GM19239 (cell line): ENCODE data around the gene PPP1R7.
"Not testable (repeated sequence)": the region's sequence is repeated elsewhere in the genome, so short reads cannot be mapped to it uniquely, and the experiment has no call there.

Experiments used
- DNase-seq: peaks from one replicate; pipeline ENCODE4 v3.0.0; 2011; ENCODE audit warnings: low spot score; ENCODE audit not compliant: insufficient read length
- FAIRE-seq: peaks from 2 replicates; lab custom pipeline; 2011; peaks lifted over from hg19 to GRCh38; lab: Jason Lieb, UNC

Gene PPP1R7, protein sequence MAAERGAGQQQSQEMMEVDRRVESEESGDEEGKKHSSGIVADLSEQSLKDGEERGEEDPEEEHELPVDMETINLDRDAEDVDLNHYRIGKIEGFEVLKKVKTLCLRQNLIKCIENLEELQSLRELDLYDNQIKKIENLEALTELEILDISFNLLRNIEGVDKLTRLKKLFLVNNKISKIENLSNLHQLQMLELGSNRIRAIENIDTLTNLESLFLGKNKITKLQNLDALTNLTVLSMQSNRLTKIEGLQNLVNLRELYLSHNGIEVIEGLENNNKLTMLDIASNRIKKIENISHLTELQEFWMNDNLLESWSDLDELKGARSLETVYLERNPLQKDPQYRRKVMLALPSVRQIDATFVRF

GRCh38 chr2:241149925-241150659, at the start of gene PPP1R7:
Gene PPP1R7 (plus strand): TSS chr2:241150467. CDS start chr2:241150496, 29 bp downstream.
- peak; percentile 95 for FAIRE-seq

GRCh38 chr2:241102239-241102803, 47.9 kb upstream of the PPP1R7 start, which contains the start of gene MTERF4:
Gene MTERF4 (minus strand): TSS chr2:241102287. CDS start chr2:241102273, 14 bp downstream.
- DNase-seq (peak; percentile 79), FAIRE-seq (peak; percentile 89)

More at GRCh38 chr2:241149925-241150659, at the start of gene PPP1R7:
- peak; percentile 99 for DNase-seq

DNA sequence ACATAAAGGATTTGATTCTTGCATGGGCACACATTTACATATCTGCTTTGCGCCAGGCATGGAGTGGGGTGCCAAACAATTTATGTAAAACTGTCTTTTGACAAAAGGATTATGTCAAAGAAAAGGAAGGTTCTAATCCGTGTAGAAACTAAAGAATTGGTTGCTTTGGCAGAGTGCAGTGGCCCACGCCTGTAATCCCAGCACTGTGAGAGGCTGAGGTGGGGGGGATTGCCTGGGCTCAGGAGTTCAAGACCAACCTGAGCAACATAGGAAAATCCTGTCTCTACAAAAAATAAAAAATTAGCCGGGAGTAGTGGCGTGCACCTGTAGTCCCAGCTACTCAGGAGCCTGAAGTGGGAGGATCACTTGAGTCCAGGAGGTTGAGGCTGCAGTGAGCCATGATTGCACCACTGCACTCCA, 47.1 kb upstream of the PPP1R7 start:
- FAIRE-seq (peak; percentile 73), DNase-seq (no peak)

- DNase-seq, FAIRE-seq: not testable (repeated sequence)
These were observed 45.7 kb upstream of the PPP1R7 start for GRCh38 chr2:241104611-241105010.

DNA sequence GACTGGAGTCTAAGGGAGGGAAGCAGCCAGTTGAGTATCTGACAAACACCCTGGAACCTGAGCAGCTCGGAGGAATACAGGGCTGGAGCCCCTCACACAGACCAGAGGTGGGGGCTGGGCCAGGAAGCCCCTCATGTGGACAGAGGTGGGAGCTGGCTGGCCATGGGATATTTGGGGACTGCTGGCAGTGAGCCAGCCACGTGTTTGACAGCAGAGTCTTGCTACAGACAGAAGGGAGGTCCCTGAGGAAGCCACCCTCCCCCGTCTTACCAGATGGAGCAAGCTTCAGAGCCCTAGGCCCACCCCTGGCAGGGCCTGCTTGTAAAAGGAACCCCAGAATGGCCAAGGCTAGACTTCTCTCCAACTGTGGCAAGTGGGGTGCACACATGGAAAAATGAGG, 44.6 kb upstream of the PPP1R7 start:
- FAIRE-seq (no peak), DNase-seq (no peak)

GRCh38 chr2:241107031-241107783, 43.1 kb upstream of the PPP1R7 start:
- DNase-seq (no peak), FAIRE-seq (no peak)

DNA sequence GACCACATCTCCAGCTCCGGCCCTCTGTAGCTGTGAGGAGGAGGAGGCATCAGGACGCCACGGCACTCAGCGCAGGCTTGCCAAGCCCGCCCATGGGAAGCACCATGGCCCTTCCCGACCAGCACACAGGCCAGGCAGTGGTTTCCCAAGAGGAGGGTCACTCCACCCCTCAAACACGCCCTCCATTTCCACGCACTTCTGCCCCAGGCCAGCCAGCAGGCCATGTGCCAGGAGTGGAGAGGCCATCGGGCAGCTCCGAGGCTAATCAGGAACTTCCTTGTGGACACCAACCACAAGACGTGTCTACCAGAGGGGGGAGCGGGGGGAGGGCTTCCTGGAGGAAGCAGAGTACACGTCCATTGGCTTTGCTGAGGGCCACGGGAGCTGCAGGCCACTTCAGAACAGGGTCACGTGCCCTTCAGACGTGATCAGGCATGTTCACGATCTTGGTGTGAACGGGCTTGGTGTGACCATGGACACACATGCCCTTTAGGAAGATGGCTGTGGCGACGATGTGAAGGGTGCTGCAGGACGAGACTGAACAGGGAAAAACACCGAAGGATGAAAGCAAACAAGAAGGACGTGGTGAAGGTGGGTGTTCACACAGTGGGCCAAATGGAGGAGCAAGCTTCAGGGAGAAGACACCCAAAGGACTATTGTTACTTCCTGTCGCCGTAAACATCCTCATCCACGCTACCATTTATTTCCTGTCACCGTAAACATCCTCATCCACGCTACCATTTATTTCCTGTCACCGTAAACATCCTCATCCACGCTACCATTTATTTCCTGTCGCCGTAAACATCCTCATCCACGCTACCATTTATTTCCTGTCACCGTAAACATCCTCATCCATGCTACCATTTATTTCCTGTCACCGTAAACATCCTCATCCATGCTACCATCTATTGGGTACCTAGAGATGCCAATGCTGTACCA, 41.7 kb upstream of the PPP1R7 start:
- FAIRE-seq (no peak), DNase-seq (no peak)

DNA sequence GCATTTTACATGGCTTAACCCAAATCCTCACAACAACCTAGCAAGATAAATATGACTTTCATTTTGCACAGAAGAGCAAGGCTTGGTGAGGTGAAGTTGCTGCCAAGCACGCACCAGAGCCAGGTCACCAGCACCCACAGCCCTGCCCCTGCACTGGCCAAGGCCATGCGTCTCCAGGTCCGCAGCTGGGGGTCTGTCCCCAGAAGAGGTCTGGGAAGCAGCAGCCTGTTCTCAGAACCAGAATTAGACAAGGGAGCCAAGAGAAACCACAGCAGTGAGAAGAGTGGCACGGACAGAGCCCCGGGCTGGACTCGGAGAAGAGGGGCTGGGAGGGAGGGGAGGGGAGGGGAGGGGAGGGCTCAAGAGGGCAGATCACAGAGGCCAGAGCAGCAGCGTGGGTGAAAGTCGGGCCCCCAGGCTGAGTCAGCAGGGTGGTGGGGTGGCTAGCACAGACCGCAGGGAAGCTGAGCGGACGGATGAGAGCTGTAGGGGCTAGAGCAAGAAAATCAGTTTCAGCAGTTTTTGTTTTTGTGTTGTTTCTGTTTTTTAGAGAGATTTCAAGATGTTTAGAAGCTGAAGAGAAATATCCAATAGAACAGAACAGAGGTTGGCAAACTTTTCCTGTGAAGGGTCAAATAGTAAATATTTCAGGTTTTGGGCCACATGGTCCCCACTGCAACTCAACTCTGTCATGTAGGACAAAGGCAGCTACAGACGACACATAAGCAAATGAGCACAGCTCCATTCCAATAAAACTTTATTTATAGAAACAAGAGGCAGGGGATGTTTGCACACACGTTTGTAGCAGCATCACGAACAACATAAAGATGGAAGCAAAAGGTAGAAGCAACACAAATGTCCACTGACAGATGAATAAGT, 40.8 kb upstream of the PPP1R7 start:
- FAIRE-seq (peak; percentile 21), DNase-seq (no peak)

DNA sequence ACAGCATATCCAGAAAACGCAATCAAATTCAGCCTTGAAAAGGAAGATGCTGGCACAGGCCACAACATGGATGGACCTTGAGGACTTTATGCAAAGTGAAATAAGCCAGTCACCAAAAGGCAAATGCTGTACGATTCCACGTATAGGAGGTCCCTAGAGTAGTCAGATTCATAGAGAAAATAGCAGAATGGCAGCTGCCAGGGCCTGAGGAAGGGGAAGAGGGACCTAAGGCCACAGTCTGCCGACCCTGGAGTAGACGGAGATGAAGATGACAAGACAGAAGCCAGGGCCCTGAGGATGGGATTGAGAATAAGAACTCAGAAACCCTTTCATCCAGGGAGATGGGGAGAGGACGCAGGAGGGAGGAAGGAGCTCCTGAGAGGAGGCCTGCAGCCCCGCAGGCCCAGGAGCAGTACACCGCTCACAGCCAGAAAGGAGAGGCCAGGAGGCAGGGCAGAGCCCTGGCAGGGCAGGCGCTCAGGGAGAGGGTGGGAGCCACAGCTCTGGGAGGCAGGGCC, 40.1 kb upstream of the PPP1R7 start:
- no peak for DNase-seq
- no peak for FAIRE-seq

- no peak for DNase-seq
- peak; percentile 71 for FAIRE-seq
These were observed 39.4 kb upstream of the PPP1R7 start for GRCh38 chr2:241110607-241111439.

DNA sequence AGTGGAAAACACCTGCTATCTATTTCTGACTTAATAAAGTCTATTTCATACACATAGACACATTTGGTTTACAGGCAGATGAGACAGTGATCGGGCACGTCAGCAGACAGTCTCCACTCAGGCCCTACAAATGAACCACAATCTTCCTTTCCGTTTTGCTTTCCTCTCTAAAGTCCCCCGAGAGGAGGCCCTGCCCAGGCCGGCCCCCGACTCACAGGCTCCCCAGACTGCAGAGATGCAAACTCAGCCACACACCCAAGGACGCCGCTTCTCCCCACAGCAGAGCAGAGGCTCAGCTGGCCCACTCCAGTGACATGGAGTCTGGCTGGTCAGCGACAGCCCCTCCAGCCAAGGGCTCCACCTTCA, 38.8 kb upstream of the PPP1R7 start:
- peak; percentile 84 for FAIRE-seq

GRCh38 chr2:241112046-241112445, 38.2 kb upstream of the PPP1R7 start:
- FAIRE-seq (no peak), DNase-seq (no peak)

More for the DNA sequence above, 38.8 kb upstream of the PPP1R7 start:
- DNase-seq = no peak

- peak; percentile 81 for FAIRE-seq
- DNase-seq = no peak
These were observed 37.7 kb upstream of the PPP1R7 start for GRCh38 chr2:241112592-241112991.

DNA sequence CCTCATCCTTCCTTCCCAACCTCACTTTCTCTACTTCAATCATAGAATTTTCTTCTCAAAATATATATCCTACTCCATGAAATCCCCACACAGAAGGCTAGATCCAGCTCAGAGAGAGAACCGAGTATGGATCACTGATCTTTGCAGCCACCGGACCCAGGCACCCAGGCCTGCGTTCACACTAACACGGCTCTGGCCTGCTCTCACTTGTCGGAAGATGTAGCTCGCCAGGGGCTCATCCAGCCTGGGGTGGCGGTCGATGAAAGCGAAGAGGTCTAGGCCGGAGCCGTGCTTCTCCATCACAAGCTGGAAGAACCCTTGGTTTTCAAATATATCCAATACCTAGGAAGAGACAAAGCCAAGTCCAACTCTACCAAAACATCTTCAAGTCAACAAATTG, 35.4 kb upstream of the PPP1R7 start:
- no peak for DNase-seq
- no peak for FAIRE-seq

DNA sequence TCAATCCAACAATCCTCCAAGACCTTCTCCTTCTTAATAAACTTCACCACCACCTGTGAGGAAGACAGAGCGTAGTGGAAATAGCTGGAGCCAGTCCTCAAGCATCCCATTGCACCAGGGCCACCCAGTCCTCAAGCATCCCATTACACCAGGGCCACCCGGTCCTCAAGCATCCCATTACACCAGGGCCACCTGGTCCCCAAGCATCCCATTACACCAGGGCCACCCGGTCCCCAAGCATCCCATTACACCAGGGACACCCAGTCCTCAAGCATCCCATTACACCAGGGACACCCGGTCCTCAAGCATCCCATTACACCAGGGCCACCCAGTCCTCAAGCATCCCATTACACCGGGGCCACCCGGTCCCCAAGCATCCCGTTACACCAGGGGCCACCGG, 34.9 kb upstream of the PPP1R7 start:
- no peak for DNase-seq
- no peak for FAIRE-seq

- DNase-seq (no peak), FAIRE-seq (no peak)
These were observed 33.4 kb upstream of the PPP1R7 start for GRCh38 chr2:241116606-241117560.
